Vagina (tissue), 2 donors: ENCODE measurements around the gene ACOT9. TPM values are rescaled to one million over a fixed set of nuclear protein-coding genes. Genes with fewer than 3 reads are reported as not detected.

Source experiments
- DNase-seq, 2 donors: peaks; one replicate each; pipeline ENCODE4 v3.0.0-alpha.2; 2017; ENCODE audit errors: extremely low spot score in 2 of 2
- H3K27ac ChIP-seq: fragments of 200-600 bp; sonication (generic); one replicate; pipeline ENCODE4 v1.5.1; 2019
- H3K27me3 ChIP-seq: fragments of 200-600 bp; sonication (generic); one replicate; pipeline ENCODE4 v1.5.1; 2019
- H3K36me3 ChIP-seq, 2 donors: fragments of 200-600 bp; sonication (generic); one replicate each; pipeline ENCODE4 v1.5.1; 2017 to 2019
- H3K4me1 ChIP-seq: fragments of 200-600 bp; sonication (generic); one replicate; pipeline ENCODE4 v1.5.1; 2019
- H3K4me3 ChIP-seq, 2 donors: fragments of 200-600 bp; sonication (generic); 1 replicate in 1 of 2; 2 replicates in 1 of 2; pipeline ENCODE4 v1.5.1; 2016 to 2019
- H3K9me3 ChIP-seq: fragments of 200-600 bp; sonication (generic); one replicate; pipeline ENCODE4 v1.5.1; 2019
- CTCF ChIP-seq, 3 experiments: fragments of 450-650 bp in 2 of 3; fragments of 200-600 bp in 1 of 3; sonication (generic) in 1 of 3; IDR thresholded peaks; one replicate each; pipeline ENCODE4 v1.5.1; 2017 to 2019; ENCODE audit warnings: antibody characterized with exemption in 3 of 3, mild to moderate bottlenecking in 2 of 3, moderate library complexity in 2 of 3
- POLR2A ChIP-seq, 2 donors: fragments of 450-650 bp; IDR thresholded peaks; one replicate each; pipeline ENCODE4 v1.6.1; 2017; ENCODE audit warnings: antibody characterized with exemption in 2 of 2, mild to moderate bottlenecking in 2 of 2, moderate library complexity in 2 of 2
- POLR2AphosphoS5 ChIP-seq, 2 donors: sonication (generic); formaldehyde crosslinking; IDR thresholded peaks; one replicate each; pipeline ENCODE4 v1.9.0; 2017; ENCODE audit warnings: antibody characterized with exemption in 2 of 2, mild to moderate bottlenecking in 2 of 2, low read depth in 1 of 2; ENCODE audit not compliant: insufficient read depth in 1 of 2
- intact Hi-C: fragments of 100-400 bp; cut with DNase I; formaldehyde crosslinking; loops from one replicate; pipeline ENCODE4 v1.15.1; 2023
- total RNA-seq: library from RNA; depleted of rRNA; stranded (reverse); fragments of >200 nt; gene quantifications from one replicate; pipeline ENCODE4 v1.2.3, GENCODE V29; 2016

Gene ACOT9
- total RNA-seq, 1 donor from 2014 or later, result 39.0 TPM

- H3K4me1 ChIP-seq, result no peaks in the 10 kb centered on the region
- TF ChIP-seq POLR2AphosphoS5 (IDR thresholded peaks at IDR 0.05; ENCODE audit: insufficient read depth in 1 of 2, low read depth in 1 of 2), result no peak
- no peak for TF ChIP-seq POLR2A (IDR thresholded peaks at IDR 0.05)
- no peak for TF ChIP-seq CTCF (IDR thresholded peaks at IDR 0.05)
- no peak for DNase-seq
- H3K36me3 ChIP-seq, result no peaks in the 10 kb centered on the region
- peak overlapping the region; percentile 94 for H3K27ac ChIP-seq
- no peaks in the 10 kb centered on the region for H3K9me3 ChIP-seq
- H3K27me3 ChIP-seq, result no peaks in the 10 kb centered on the region
- intact Hi-C loops, result loop anchor here (5.0 kb wide), 1 partner anchor 118 kb away; no protein-coding TSS in a partner anchor
- peak overlapping the region; percentile 51 to 64 for H3K4me3 ChIP-seq
Observed at GRCh38 chrX:23783589-23784469, 40.8 kb upstream of the ACOT9 start.

- intact Hi-C loops, result loop anchor here (5.0 kb wide), 1 partner anchor 119 kb away; no protein-coding TSS in a partner anchor
- H3K36me3 ChIP-seq, result no peaks in the 10 kb centered on the region
- H3K27ac ChIP-seq, result peak within 1 kb of the TSS; percentile 94
- TF ChIP-seq POLR2A (IDR thresholded peaks at IDR 0.05), result peak in 1 of 2 donors; percentile 97
- peak; percentile 36 to 68 (median 58) for TF ChIP-seq CTCF (IDR thresholded peaks at IDR 0.05)
- TF ChIP-seq POLR2AphosphoS5 (IDR thresholded peaks at IDR 0.05; ENCODE audit: insufficient read depth in 1 of 2, low read depth in 1 of 2), result peak; percentile 72 to 99
- no peaks in the 10 kb centered on the region for H3K9me3 ChIP-seq
- DNase-seq, result peak; percentile 96 to 97
- H3K4me1 ChIP-seq, result no peaks in the 10 kb centered on the region
- no peaks in the 10 kb centered on the region for H3K27me3 ChIP-seq
- peak within 1 kb of the TSS; percentile 51 to 64 for H3K4me3 ChIP-seq
Observed at GRCh38 chrX:23782863-23783588, 40.0 kb upstream of the ACOT9 start, which contains the start of gene SAT1. TSS of gene SAT1 (plus strand) at chrX:23783173. CDS start at chrX:23783352, 179 bp downstream.

GRCh38 chrX:23782455-23782854, 39.4 kb upstream of the ACOT9 start:
- Histone ChIP-seq H3K27me3 (no peaks in the 10 kb centered on the region), H3K36me3 (no peaks in the 10 kb centered on the region), H3K9me3 (no peaks in the 10 kb centered on the region), H3K4me1 (no peaks in the 10 kb centered on the region), H3K4me3 (peak overlapping the region; percentile 51 to 64), H3K27ac (no peak overlapping the region)
- no peak for DNase-seq
- intact Hi-C loops, result loop anchor here (5.0 kb wide), 1 partner anchor 120 kb away; no protein-coding TSS in a partner anchor
- no peak for TF ChIP-seq CTCF (IDR thresholded peaks at IDR 0.05)
- TF ChIP-seq POLR2A (IDR thresholded peaks at IDR 0.05), result no peak
- no peak for TF ChIP-seq POLR2AphosphoS5 (IDR thresholded peaks at IDR 0.05; ENCODE audit: insufficient read depth in 1 of 2, low read depth in 1 of 2)

- Histone ChIP-seq H3K9me3 (no peaks in the 10 kb centered on the region), H3K27ac (no peak overlapping the region), H3K36me3 (no peaks in the 10 kb centered on the region), H3K4me1 (no peaks in the 10 kb centered on the region), H3K27me3 (no peaks in the 10 kb centered on the region), H3K4me3 (no peak overlapping the region)
- intact Hi-C loops, result no loop called here
- TF ChIP-seq POLR2A (IDR thresholded peaks at IDR 0.05), result no peak
- TF ChIP-seq CTCF (IDR thresholded peaks at IDR 0.05), result no peak
- no peak for TF ChIP-seq POLR2AphosphoS5 (IDR thresholded peaks at IDR 0.05; ENCODE audit: insufficient read depth in 1 of 2, low read depth in 1 of 2)
- no peak for DNase-seq
Observed at GRCh38 chrX:23779025-23779424, 35.9 kb upstream of the ACOT9 start.
